Stimulated activated CD4-positive, alpha-beta T cell treated with anti-CD3 and anti-CD28 coated beads, Interleukin-2, amount 100 ng/mL, for 4 hours (primary cell): ENCODE results near the gene SIRT4.

Source experiments
- DNase-seq: peaks from one replicate; pipeline ENCODE4 v3.0.0-alpha.2; 2020; ENCODE audit warnings: low read depth

SIRT4 gene

GRCh38 chr12:120278137-120279069, 23.7 kb upstream of the SIRT4 start:
- no peak for DNase-seq

GRCh38 chr12:120283318-120283717, 18.8 kb upstream of the SIRT4 start:
- DNase-seq = no peak

- no peak for DNase-seq
Measured at GRCh38 chr12:120284381-120284780, 17.7 kb upstream of the SIRT4 start.

- DNase-seq = no peak
Measured at GRCh38 chr12:120286768-120287490, 15.2 kb upstream of the SIRT4 start.

GRCh38 chr12:120287491-120287890, 14.6 kb upstream of the SIRT4 start:
- DNase-seq = no peak

GRCh38 chr12:120290609-120291305, 11.4 kb upstream of the SIRT4 start:
- no peak for DNase-seq

GRCh38 chr12:120292411-120292660, 9.8 kb upstream of the SIRT4 start:
- peak; percentile 4 for DNase-seq

GRCh38 chr12:120292661-120293531, 9.2 kb upstream of the SIRT4 start, which contains the start of gene RNU4-1:
Gene RNU4-1 (minus strand): TSS chr12:120293237.
- DNase-seq = peak; percentile 67

GRCh38 chr12:120314220-120314619, 12.1 kb downstream of the SIRT4 start:
- no peak for DNase-seq

GRCh38 chr12:120316798-120317223, 14.7 kb downstream of the SIRT4 start:
- DNase-seq = no peak

- peak; percentile 99 for DNase-seq
Measured at GRCh38 chr12:120317224-120318105, 15.3 kb downstream of the SIRT4 start.

- no peak for DNase-seq
Measured at GRCh38 chr12:120321382-120322202, 19.5 kb downstream of the SIRT4 start.

- no peak for DNase-seq
Measured at GRCh38 chr12:120323772-120324171, 21.7 kb downstream of the SIRT4 start.

GRCh38 chr12:120324841-120325417, 22.8 kb downstream of the SIRT4 start:
- no peak for DNase-seq

GRCh38 chr12:120327593-120327992, 25.5 kb downstream of the SIRT4 start, which contains the start of gene PLA2G1B:
Gene PLA2G1B (minus strand): TSS chr12:120327779. CDS start chr12:120327753, 26 bp downstream.
- DNase-seq = no peak

GRCh38 chr12:120328228-120328627, 26.1 kb downstream of the SIRT4 start:
- no peak for DNase-seq

- no peak for DNase-seq
Measured at GRCh38 chr12:120331390-120331789, 29.3 kb downstream of the SIRT4 start.

- no peak for DNase-seq
Measured at GRCh38 chr12:120332041-120332440, 29.9 kb downstream of the SIRT4 start.

GRCh38 chr12:120332523-120332922, 30.4 kb downstream of the SIRT4 start:
- DNase-seq = no peak
